NCI-H82 treated with DMSO at 0.1 percent for 48 hours (cell line): ENCODE measurements around the gene CDKN1C.

Experiments used
- DNase-seq: peaks from one replicate; lab custom pipeline; 2025; ENCODE audit not compliant: unreplicated experiment; lab: John Stamatoyannopoulos, UW

CDKN1C gene

DNA sequence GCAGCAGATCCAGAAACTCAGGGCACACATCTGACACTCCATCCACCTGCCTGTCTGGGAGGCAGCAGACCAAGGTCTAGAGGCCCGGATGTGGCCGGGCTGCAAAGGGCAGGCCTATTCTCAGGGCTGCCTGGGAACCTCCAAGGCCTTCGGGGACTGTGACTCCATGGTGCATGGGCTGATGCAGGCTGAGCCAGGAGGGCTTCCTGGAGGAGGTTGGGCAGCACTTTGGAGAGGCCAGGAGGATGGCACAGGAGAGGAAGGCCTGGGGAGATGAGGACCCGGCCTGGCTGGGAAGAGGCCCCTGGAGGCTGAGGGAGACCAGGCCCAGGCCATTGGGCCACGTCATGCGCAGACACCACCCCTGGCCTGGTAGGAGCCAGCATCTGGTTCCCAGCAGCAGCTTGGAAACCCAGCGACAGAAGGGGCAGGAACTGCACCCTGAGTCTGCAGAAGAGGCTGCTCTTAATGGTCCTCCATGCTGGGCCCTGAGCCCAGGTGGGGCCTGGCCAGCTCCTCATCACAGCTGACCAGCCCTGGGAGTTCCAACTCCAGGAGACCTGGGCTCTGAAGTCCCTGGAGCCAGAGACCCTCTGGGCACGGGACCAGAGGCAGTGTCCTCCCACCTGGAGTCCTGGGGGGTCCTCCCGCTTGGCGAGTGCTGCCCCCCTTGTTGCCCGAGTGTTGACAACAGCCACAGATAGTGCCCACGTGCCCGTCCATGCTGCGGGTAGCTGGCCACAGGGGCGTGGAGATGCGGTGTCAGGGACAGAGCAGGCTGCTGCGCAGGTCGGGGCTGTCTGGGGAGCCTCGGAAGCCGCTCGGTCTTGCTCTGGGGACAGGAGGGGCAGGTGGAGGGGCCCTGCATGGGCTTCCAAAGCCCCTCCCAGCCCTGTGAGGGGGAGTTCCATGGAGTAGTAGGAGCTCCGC lies 38.1 kb upstream of the CDKN1C start:
- no peak for DNase-seq

GRCh38 chr11:2922655-2923054 lies 37.1 kb upstream of the CDKN1C start:
- no peak for DNase-seq

GRCh38 chr11:2921742-2922493 lies 36.3 kb upstream of the CDKN1C start:
- no peak for DNase-seq

DNA sequence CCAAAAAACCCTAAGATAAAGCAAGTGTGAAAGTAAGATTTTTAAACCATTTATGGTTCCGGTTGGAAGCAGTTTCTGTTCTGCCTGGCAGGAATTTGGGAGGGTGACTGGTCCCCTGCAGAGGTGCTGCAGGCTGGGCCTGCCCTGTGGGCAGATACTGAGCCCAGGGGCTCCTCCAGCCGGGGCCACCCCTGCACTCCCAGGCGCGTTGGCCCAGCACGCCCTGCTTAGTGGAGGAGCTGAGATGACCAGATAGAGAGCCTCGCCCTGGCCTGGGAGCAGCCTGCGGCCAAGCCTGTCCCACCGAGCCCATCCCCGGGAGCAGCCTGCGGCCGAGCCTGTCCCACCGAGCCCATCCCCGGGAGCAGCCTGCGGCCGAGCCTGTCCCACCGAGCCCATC lies 35.7 kb upstream of the CDKN1C start:
- no peak for DNase-seq

- DNase-seq: no peak
Measured at GRCh38 chr11:2920343-2920742, 34.8 kb upstream of the CDKN1C start.

DNA sequence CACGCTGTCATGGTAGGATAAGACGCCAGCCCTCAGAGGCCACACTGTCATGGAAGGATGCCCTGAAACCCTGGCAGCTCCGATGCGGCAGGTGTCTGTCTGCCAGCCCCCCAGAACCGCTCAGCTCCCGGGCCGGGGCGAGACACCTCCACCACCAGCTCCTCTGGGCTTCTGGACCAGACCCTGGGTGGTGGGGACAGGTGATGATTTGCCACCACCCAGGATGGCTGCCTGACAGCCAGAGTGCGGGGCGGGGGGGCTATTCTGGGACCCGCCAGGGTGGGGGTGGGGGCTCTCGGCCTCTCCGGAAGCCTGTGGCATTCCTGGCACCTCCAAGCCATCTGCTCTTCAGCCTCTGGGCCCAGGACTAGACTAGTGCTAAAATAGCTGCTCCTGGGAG lies 34.3 kb upstream of the CDKN1C start:
- DNase-seq: no peak

- no peak for DNase-seq
Measured at GRCh38 chr11:2919188-2919587, 33.6 kb upstream of the CDKN1C start.

GRCh38 chr11:2917842-2918490 lies 32.4 kb upstream of the CDKN1C start:
- no peak for DNase-seq

DNA sequence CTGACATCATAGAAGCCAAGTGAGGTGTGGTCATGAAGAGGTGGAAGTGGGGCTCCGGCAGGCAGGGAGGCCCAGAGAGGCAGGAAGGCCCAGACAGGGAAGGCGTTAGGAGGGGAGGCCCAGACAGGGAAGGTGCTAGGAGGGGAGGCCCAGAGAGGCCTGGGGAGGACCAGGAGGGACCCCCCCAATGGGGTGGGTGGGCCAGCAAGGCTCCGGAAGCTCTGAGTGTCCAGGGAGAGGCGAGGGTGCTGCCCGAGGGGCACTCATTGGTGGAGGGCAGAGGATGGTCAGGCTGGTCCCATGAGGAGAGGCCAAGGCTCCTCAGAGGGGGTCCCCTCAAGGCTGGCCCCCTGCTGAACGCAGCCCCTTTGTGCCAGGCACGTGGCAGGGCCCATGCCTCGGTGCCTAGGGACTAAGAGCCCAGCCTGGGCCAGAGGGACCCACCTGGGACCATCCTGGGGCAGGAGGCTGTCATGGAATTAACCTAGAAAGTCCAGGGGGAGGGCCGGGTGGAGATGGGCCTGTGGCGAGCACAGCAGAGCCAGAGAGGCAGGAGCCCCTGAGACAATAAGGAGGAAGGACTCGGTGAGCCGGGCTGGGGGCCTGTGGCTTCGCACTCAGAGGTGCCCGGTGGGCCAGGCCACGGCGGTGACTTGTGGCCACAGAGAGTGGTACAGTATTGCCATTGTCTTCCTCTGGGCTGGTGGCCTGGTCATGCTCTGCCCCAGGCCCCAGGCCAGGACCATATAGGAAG lies 31.5 kb upstream of the CDKN1C start:
- no peak for DNase-seq

DNA sequence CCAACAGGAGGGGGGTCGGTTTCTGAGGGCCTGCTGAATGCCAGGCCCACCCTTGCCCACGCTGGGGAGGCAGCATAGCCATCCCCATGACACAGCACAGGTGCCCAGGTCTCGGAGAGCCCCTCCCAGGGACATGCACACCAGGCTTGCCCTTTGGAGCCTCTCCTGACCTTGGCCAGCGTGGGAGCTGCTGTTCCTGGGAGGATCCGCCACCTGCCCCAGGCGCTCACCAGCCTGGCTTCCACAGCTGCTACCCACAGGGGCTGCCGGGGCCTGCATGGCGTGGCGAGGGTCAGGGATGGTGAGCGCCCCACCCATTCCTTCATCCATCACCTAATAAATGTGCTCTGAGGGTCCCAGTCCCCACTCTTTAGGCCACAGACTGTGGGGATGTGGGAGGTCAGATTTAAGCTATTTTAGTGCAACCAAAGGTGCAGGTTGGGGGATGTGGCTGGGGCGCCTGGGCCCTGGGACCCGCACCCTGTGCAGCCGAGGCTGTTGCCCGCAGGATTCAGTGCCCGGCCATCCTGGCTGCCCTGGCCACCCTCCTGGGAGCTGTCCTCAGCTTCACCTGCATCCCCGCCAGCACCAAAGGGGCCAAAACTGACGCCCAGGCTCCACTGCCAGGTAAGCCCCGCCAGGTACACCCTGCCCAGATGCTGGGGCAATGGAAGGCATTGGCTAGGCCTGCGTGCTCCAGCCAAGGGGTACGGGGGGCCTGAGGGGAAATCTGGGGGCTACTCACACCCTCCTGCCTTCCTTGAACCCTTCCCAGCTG lies 30.7 kb upstream of the CDKN1C start:
- no peak for DNase-seq

DNA sequence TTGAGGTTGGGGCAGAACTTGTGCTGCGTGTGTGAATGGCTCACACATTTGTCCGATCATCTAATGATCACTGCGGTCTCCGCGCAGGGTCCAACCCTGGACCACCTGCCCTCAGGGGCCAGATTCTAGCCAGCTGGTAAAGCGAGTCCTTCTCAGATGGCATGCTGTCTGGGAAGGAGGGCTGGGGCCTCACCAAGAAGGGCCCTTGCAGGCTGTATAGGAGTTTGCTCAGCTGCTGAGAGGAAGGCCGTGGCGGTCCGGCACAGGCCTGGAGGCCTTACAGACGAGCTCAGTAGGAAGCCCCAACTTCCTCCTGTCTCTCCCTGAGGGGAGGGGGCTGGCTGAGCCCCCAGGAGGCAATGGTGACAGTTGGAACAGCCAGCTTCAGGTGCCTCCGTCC lies 29.9 kb upstream of the CDKN1C start:
- no peak for DNase-seq

GRCh38 chr11:2914455-2915195 lies 29.1 kb upstream of the CDKN1C start:
- no peak for DNase-seq

GRCh38 chr11:2913776-2914175 lies 28.2 kb upstream of the CDKN1C start:
- no peak for DNase-seq

- DNase-seq: no peak
Measured at GRCh38 chr11:2913019-2913431, 27.4 kb upstream of the CDKN1C start.

GRCh38 chr11:2912498-2912897 lies 26.9 kb upstream of the CDKN1C start:
- no peak for DNase-seq

DNA sequence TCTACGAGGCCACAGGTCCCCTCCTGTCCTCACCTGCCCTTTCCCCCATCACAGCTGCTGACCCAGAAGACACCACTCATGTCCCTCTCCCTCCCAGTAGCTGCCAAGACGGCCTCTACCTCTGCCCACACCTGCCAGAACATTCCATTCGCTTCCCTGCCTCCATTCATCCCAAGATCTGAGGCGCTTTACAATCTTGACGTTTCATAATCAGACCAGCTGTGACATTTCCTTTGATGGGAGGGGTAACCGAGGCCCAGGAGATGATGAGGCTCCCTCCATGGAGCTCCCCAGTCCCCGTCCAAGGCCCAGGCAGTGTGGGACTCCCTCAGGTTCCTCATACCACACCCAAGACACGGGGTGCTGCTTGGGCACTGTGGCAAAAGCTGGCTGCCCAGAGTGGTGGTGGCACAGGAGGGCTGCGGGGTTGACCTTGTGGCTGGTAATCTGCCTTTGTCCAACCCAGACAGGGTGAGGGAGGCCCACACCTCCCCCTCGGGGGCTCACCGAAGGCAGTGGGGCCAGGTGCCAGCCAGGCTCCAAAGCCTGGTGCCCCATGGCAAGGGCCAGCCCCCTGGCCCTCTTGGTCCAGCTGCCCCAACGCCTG lies 26.3 kb upstream of the CDKN1C start:
- no peak for DNase-seq

GRCh38 chr11:2911088-2911784 lies 25.7 kb upstream of the CDKN1C start:
- DNase-seq: no peak

GRCh38 chr11:2910401-2910955 lies 24.9 kb upstream of the CDKN1C start:
- no peak for DNase-seq
